WTC11 (cell line): ENCODE data around the gene SNX10. TPM values are rescaled to one million over a fixed set of nuclear protein-coding genes. Genes with fewer than 3 reads are reported as not detected.

ENCODE experiments used
- ATAC-seq: fragments of 200-7000 bp; cut with Tn5 transposase; 2 replicates; pipeline ENCODE4 v1.10.0; 2021; ENCODE audit warnings: mild to moderate bottlenecking, moderate library complexity
- CTCF ChIA-PET: fragments of 300-600 bp; sonication (Branson Sonifier 250); formaldehyde crosslinking; loops from one replicate; lab custom pipeline; 2021; ENCODE audit warnings: antibody characterized with exemption; lab: Charles Lee
- POLR2A ChIA-PET: fragments of 350-600 bp; sonication (Branson Sonifier 250); formaldehyde crosslinking; loops from one replicate; lab custom pipeline; 2021; ENCODE audit warnings: antibody characterized with exemption; lab: Charles Lee
- DNase-seq: peaks from one replicate; pipeline ENCODE4 v3.0.0; 2021; ENCODE audit warnings: low spot score
- H3K27ac Mint-ChIP-seq: 2 replicates; pipeline ENCODE4 v1.8.0; 2021; ENCODE audit warnings: mixed read lengths
- H3K27me3 Mint-ChIP-seq: 2 replicates; pipeline ENCODE4 v1.8.0; 2021; ENCODE audit warnings: low read depth, mild to moderate bottlenecking, moderate library complexity, mixed read lengths
- H3K36me3 Mint-ChIP-seq: 2 replicates; pipeline ENCODE4 v1.8.0; 2021; ENCODE audit warnings: mixed read lengths
- H3K4me1 Mint-ChIP-seq: 2 replicates; pipeline ENCODE4 v1.8.0; 2022; ENCODE audit warnings: mixed read lengths
- H3K4me3 Mint-ChIP-seq: 2 replicates; pipeline ENCODE4 v1.8.0; 2021; ENCODE audit warnings: mild to moderate bottlenecking, moderate library complexity, mixed read lengths
- H3K9me3 Mint-ChIP-seq: 2 replicates; pipeline ENCODE4 v1.8.0; 2021; ENCODE audit warnings: mixed read lengths
- CREB1 ChIP-seq: sonication (generic); formaldehyde crosslinking; IDR thresholded peaks from 2 replicates; pipeline ENCODE4 v1.8.0; 2023; ENCODE audit warnings: mild to moderate bottlenecking, missing genetic modification reagents
- EMX1 ChIP-seq: fragments of 250-450 bp; sonication (Bioruptor Pico); IDR thresholded peaks from 2 replicates; pipeline ENCODE4 v1.8.0; 2021; ENCODE audit warnings: mild to moderate bottlenecking
- FOXK1 ChIP-seq: sonication (generic); formaldehyde crosslinking; IDR thresholded peaks from 2 replicates; pipeline ENCODE4 v1.8.0; 2022; ENCODE audit warnings: mild to moderate bottlenecking, moderate library complexity, missing genetic modification reagents
- GTF2I ChIP-seq: fragments of 250-450 bp; sonication (Bioruptor Pico); conservative IDR thresholded peaks from 2 replicates; pipeline ENCODE4 v1.4.0; 2021; ENCODE audit warnings: mild to moderate bottlenecking
- NFATC4 ChIP-seq: fragments of 250-450 bp; sonication (Bioruptor Pico); IDR thresholded peaks from 2 replicates; pipeline ENCODE4 v1.9.0; 2021; ENCODE audit warnings: mild to moderate bottlenecking
- NR1H2 ChIP-seq: sonication (generic); formaldehyde crosslinking; IDR thresholded peaks from 2 replicates; pipeline ENCODE4 v1.9.0; 2021; ENCODE audit warnings: mild to moderate bottlenecking, moderate library complexity, missing genetic modification reagents
- NR3C1 ChIP-seq: sonication (generic); formaldehyde crosslinking; conservative IDR thresholded peaks from 2 replicates; pipeline ENCODE4 v1.8.1; 2023; ENCODE audit warnings: low read depth, mild to moderate bottlenecking, missing genetic modification reagents
- RELA ChIP-seq: sonication (generic); formaldehyde crosslinking; IDR thresholded peaks from 2 replicates; pipeline ENCODE4 v1.8.1; 2022; ENCODE audit warnings: missing genetic modification reagents, mild to moderate bottlenecking, borderline replicate concordance
- SP1 ChIP-seq: sonication (generic); formaldehyde crosslinking; conservative IDR thresholded peaks from 2 replicates; pipeline ENCODE4 v1.8.1; 2022; ENCODE audit warnings: missing genetic modification reagents
- TP53 ChIP-seq: sonication (generic); formaldehyde crosslinking; IDR thresholded peaks from 2 replicates; pipeline ENCODE4 v1.8.1; 2023; ENCODE audit warnings: mild to moderate bottlenecking, missing genetic modification reagents
- ZNF138 ChIP-seq: sonication (generic); formaldehyde crosslinking; conservative IDR thresholded peaks from 2 replicates; pipeline ENCODE4 v1.8.1; 2022; ENCODE audit warnings: mild to moderate bottlenecking, moderate library complexity, missing genetic modification reagents
- ZNF263 ChIP-seq: sonication (generic); formaldehyde crosslinking; IDR thresholded peaks from 2 replicates; pipeline ENCODE4 v1.8.1; 2022; ENCODE audit warnings: low read depth, mild to moderate bottlenecking, moderate library complexity, missing genetic modification reagents
- ZNF416 ChIP-seq: fragments of 250-450 bp; sonication (Bioruptor Pico); IDR thresholded peaks from 2 replicates; pipeline ENCODE4 v1.9.0; 2021; ENCODE audit warnings: mild to moderate bottlenecking, inconsistent platforms
- total RNA-seq: library from RNA; stranded (reverse); gene quantifications from 3 replicates; pipeline ENCODE4 v1.2.3, GENCODE V29; 2021
- TF ChIP-seq, protein P1 (sequence below): sonication (generic); formaldehyde crosslinking; IDR thresholded peaks from 2 replicates; pipeline ENCODE4 v1.8.0; 2022; ENCODE audit warnings: mild to moderate bottlenecking, missing genetic modification reagents
- TF ChIP-seq, protein P2 (sequence below): sonication (generic); formaldehyde crosslinking; IDR thresholded peaks from 2 replicates; pipeline ENCODE4 v1.8.1; 2022; ENCODE audit warnings: mild to moderate bottlenecking, moderate library complexity, missing genetic modification reagents
- TF ChIP-seq, protein P3 (sequence below): sonication (generic); formaldehyde crosslinking; IDR thresholded peaks from 2 replicates; pipeline ENCODE4 v1.8.0; 2023; ENCODE audit warnings: missing genetic modification reagents, mild to moderate bottlenecking, borderline replicate concordance
- TF ChIP-seq, protein P4 (sequence below): sonication (generic); formaldehyde crosslinking; IDR thresholded peaks from 2 replicates; pipeline ENCODE4 v1.8.0; 2023; ENCODE audit warnings: mild to moderate bottlenecking, missing genetic modification reagents
- TF ChIP-seq, protein P5 (sequence below): fragments of 200-600 bp; IDR thresholded peaks from 2 replicates; pipeline ENCODE4 v1.8.0; 2022; ENCODE audit warnings: antibody characterized with exemption
- TF ChIP-seq, protein P6 (sequence below): sonication (generic); formaldehyde crosslinking; IDR thresholded peaks from 2 replicates; pipeline ENCODE4 v1.8.1; 2022; ENCODE audit warnings: low read depth, missing genetic modification reagents, borderline replicate concordance
- TF ChIP-seq, protein P7 (sequence below): sonication (generic); formaldehyde crosslinking; IDR thresholded peaks from 2 replicates; pipeline ENCODE4 v1.8.0; 2022; ENCODE audit warnings: mild to moderate bottlenecking, missing genetic modification reagents

The SNX10 gene
- total RNA-seq, 1 experiment from 2014 or later: 10.8 TPM

DNA sequence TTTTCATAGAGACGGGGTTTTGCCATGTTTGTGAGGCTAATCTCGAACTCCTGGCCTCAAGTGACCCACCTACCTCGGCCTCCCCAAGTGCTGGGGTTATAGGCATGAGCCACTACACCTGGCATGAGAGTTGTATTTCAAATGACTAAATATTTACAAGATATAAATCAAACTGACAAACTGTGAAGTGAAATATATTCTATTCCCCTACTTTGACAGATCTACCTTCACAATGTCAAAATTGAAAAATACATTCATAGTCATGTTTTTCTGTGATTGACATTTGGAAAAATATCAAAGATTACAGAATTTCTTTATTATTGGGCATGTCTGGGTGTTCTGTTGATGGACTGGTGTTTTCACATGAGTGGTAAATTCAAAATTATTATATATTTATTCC, 16.4 kb upstream of the SNX10 start (continued):
- TF ChIP-seq GTF2I (CRISPR knock-in tag): no peak
- TF ChIP-seq, protein P1, sequence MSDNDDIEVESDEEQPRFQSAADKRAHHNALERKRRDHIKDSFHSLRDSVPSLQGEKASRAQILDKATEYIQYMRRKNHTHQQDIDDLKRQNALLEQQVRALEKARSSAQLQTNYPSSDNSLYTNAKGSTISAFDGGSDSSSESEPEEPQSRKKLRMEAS: no peak
- TF ChIP-seq FOXK1 (CRISPR knock-in tag): no peak
- TF ChIP-seq, protein P2, sequence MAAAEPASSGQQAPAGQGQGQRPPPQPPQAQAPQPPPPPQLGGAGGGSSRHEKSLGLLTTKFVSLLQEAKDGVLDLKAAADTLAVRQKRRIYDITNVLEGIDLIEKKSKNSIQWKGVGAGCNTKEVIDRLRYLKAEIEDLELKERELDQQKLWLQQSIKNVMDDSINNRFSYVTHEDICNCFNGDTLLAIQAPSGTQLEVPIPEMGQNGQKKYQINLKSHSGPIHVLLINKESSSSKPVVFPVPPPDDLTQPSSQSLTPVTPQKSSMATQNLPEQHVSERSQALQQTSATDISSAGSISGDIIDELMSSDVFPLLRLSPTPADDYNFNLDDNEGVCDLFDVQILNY (CRISPR knock-in tag): no peak
- no peak for TF ChIP-seq NFATC4 (CRISPR knock-in tag)

DNA sequence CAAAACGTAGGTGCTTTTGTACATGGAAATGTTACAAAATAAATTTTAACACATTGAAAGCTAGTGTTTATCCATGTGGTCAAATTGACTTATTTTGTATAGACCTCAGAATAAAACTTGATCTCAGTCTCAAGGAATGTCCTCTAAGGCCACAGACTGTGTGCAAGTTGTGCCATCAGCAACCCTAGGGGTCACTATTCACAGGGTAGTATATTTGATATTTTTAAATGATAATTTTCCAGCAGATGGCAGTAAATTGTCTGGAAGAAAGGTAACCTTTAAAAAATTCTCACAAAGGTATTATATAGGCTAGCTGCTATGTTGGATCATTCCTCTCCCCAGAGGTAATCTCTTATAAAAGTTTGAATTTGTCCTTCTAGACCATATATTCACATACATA, 12.9 kb upstream of the SNX10 start:
- ChIA-PET CTCF (no interaction called here), POLR2A (no interaction called here)
- Mint-ChIP-seq H3K36me3 (no peaks in the 10 kb centered on the region; the same call in 1 of the 2 replicates), H3K9me3 (peaks cover 3% of the 10 kb centered on the region; the same call in 1 of the 2 replicates), H3K4me1 (peaks cover 6% of the 10 kb centered on the region; the same call in 1 of the 2 replicates), H3K27me3 (no peaks in the 10 kb centered on the region), H3K27ac (no peak overlapping the region)
- DNase-seq (no peak), ATAC-seq (no peak)
- TF ChIP-seq, protein P3, sequence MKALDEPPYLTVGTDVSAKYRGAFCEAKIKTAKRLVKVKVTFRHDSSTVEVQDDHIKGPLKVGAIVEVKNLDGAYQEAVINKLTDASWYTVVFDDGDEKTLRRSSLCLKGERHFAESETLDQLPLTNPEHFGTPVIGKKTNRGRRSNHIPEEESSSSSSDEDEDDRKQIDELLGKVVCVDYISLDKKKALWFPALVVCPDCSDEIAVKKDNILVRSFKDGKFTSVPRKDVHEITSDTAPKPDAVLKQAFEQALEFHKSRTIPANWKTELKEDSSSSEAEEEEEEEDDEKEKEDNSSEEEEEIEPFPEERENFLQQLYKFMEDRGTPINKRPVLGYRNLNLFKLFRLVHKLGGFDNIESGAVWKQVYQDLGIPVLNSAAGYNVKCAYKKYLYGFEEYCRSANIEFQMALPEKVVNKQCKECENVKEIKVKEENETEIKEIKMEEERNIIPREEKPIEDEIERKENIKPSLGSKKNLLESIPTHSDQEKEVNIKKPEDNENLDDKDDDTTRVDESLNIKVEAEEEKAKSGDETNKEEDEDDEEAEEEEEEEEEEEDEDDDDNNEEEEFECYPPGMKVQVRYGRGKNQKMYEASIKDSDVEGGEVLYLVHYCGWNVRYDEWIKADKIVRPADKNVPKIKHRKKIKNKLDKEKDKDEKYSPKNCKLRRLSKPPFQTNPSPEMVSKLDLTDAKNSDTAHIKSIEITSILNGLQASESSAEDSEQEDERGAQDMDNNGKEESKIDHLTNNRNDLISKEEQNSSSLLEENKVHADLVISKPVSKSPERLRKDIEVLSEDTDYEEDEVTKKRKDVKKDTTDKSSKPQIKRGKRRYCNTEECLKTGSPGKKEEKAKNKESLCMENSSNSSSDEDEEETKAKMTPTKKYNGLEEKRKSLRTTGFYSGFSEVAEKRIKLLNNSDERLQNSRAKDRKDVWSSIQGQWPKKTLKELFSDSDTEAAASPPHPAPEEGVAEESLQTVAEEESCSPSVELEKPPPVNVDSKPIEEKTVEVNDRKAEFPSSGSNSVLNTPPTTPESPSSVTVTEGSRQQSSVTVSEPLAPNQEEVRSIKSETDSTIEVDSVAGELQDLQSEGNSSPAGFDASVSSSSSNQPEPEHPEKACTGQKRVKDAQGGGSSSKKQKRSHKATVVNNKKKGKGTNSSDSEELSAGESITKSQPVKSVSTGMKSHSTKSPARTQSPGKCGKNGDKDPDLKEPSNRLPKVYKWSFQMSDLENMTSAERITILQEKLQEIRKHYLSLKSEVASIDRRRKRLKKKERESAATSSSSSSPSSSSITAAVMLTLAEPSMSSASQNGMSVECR (CRISPR knock-in tag): no peak
- no peak for TF ChIP-seq SP1 (CRISPR knock-in tag)
- no peak for TF ChIP-seq ZNF416 (CRISPR knock-in tag)
- TF ChIP-seq, protein P4, sequence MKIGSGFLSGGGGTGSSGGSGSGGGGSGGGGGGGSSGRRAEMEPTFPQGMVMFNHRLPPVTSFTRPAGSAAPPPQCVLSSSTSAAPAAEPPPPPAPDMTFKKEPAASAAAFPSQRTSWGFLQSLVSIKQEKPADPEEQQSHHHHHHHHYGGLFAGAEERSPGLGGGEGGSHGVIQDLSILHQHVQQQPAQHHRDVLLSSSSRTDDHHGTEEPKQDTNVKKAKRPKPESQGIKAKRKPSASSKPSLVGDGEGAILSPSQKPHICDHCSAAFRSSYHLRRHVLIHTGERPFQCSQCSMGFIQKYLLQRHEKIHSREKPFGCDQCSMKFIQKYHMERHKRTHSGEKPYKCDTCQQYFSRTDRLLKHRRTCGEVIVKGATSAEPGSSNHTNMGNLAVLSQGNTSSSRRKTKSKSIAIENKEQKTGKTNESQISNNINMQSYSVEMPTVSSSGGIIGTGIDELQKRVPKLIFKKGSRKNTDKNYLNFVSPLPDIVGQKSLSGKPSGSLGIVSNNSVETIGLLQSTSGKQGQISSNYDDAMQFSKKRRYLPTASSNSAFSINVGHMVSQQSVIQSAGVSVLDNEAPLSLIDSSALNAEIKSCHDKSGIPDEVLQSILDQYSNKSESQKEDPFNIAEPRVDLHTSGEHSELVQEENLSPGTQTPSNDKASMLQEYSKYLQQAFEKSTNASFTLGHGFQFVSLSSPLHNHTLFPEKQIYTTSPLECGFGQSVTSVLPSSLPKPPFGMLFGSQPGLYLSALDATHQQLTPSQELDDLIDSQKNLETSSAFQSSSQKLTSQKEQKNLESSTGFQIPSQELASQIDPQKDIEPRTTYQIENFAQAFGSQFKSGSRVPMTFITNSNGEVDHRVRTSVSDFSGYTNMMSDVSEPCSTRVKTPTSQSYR (CRISPR knock-in tag): no peak
- TF ChIP-seq, all 79 proteins: peak for 0
- H3K4me3 Mint-ChIP-seq: no peak overlapping the region

DNA sequence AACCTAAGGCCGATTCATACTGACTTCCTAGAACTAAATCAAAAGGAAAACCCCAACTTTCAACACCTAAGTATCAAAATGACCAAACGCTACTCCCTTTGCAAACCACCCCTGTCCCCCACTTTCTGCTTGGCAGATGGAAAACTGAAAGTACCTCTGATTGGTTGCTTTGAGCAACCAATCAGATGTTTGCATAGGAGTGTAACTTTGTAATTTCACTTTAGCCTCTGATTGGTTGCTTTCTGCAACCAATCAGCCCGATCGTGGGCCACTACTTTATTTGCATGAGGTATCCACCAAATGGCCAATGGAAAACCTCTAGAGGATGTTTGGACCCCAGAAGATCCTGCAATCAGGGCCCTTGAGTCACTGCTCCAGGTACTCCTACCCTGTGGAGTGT, 12.3 kb upstream of the SNX10 start:
- ChIA-PET CTCF (interaction anchor here (1.4 kb wide), 1 partner anchor 90 kb away, joined by 3 read pairs; no protein-coding TSS in a partner anchor), POLR2A (no interaction called here)
- Mint-ChIP-seq H3K27ac (no peak overlapping the region), H3K9me3 (peaks cover 3% of the 10 kb centered on the region; the same call in 1 of the 2 replicates), H3K27me3 (no peaks in the 10 kb centered on the region), H3K4me3 (no peak overlapping the region), H3K4me1 (peaks cover 6% of the 10 kb centered on the region; the same call in 1 of the 2 replicates), H3K36me3 (no peaks in the 10 kb centered on the region; the same call in 1 of the 2 replicates)
- no peak for DNase-seq
- no peak for ATAC-seq
- no peak for TF ChIP-seq ZNF263 (CRISPR knock-in tag)
- TF ChIP-seq NR1H2 (CRISPR knock-in tag): no peak
- no peak for TF ChIP-seq EMX1
- TF ChIP-seq, protein P5, sequence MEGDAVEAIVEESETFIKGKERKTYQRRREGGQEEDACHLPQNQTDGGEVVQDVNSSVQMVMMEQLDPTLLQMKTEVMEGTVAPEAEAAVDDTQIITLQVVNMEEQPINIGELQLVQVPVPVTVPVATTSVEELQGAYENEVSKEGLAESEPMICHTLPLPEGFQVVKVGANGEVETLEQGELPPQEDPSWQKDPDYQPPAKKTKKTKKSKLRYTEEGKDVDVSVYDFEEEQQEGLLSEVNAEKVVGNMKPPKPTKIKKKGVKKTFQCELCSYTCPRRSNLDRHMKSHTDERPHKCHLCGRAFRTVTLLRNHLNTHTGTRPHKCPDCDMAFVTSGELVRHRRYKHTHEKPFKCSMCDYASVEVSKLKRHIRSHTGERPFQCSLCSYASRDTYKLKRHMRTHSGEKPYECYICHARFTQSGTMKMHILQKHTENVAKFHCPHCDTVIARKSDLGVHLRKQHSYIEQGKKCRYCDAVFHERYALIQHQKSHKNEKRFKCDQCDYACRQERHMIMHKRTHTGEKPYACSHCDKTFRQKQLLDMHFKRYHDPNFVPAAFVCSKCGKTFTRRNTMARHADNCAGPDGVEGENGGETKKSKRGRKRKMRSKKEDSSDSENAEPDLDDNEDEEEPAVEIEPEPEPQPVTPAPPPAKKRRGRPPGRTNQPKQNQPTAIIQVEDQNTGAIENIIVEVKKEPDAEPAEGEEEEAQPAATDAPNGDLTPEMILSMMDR: no peak
- TF ChIP-seq, protein P6, sequence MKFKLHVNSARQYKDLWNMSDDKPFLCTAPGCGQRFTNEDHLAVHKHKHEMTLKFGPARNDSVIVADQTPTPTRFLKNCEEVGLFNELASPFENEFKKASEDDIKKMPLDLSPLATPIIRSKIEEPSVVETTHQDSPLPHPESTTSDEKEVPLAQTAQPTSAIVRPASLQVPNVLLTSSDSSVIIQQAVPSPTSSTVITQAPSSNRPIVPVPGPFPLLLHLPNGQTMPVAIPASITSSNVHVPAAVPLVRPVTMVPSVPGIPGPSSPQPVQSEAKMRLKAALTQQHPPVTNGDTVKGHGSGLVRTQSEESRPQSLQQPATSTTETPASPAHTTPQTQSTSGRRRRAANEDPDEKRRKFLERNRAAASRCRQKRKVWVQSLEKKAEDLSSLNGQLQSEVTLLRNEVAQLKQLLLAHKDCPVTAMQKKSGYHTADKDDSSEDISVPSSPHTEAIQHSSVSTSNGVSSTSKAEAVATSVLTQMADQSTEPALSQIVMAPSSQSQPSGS (CRISPR knock-in tag): no peak
- TF ChIP-seq NR3C1 (CRISPR knock-in tag): no peak
- TF ChIP-seq TP53: no peak
- TF ChIP-seq CREB1 (CRISPR knock-in tag): no peak
- no peak for TF ChIP-seq RELA
- TF ChIP-seq, protein P7, sequence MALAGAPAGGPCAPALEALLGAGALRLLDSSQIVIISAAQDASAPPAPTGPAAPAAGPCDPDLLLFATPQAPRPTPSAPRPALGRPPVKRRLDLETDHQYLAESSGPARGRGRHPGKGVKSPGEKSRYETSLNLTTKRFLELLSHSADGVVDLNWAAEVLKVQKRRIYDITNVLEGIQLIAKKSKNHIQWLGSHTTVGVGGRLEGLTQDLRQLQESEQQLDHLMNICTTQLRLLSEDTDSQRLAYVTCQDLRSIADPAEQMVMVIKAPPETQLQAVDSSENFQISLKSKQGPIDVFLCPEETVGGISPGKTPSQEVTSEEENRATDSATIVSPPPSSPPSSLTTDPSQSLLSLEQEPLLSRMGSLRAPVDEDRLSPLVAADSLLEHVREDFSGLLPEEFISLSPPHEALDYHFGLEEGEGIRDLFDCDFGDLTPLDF (CRISPR knock-in tag): no peak
- TF ChIP-seq ZNF138: no peak
